ENCODE measurements around the gene POLG2.
A peak's percentile ranks its signal among the peaks of the same experiment; 100 is the strongest.

The POLG2 gene

DNA sequence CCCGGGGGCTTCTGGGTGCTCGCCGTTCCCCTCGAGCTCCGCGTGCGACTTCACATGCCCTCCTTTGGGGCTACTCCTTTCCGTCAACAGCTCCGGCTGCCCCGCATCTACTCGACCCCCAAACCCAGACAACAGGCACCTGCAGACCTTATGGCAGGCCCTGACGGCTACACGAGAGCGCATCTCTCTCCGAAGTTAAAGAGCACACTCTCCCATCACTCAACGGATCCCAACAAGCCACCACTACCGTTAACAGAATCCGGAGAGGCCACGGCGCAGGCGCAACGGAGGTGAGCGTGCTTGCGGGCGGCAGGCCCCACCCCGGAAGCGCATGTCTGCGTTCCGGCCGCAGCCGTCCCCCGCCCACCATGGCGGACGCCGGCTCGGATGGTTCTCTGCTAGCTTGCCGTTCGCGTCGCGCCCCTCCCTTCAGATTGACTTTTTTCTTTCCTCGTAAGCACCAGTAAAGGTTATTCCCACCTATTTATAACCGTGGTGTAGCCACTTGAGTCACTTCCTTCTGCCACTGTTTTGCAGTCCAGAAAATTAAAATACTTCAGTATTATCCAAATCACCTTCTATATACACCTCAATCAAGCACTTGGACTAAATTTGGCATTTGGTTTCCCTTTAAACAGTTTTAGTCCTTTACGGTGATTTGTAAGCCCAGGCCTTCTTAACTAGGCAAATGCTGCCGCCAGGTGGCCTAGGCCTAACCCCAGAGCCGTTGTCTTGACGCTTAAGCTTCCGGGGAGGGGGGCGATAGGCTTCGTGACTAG, at the start of gene POLG2:
Gene POLG2 (minus strand): TSS at position 269 of the 779 bp plus-strand sequence. CDS start 86 bp downstream, at position 183.
- in situ Hi-C loops (cut with HindIII; ENCODE audit: low sequenced_read_pairs): no loop called here
- TF ChIP-seq CTCF (IDR thresholded peaks at IDR 0.05; ENCODE audit: low read depth, low read length): peak; percentile 60
- peak within 1 kb of the TSS; percentile 80 for H3K4me3 ChIP-seq (ENCODE audit: low read depth, low read length)
- DNase-seq (ENCODE audit: low read depth, low spot score): peak; percentile 91

DNA sequence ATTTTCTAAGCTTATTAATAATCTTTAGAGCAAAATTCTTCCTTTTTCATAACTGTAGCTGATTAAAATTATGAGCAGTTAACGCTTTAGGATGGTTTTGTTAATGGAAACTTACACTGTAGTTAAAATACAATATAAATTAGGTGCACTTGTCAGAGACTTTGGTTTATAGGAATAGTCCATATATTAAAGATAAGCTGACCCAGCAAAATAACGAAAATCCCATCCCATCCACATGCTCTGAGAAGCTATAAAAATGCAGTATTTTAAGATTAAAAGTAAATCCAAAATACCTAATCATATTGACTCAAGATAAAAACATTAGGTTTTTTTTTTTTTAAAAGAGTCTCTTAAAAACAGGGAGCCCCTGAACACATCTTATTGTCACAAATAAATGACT, 47.9 kb upstream of the POLG2 start:
- DNase-seq (ENCODE audit: low read depth, low spot score): no peak
- in situ Hi-C loops (cut with HindIII; ENCODE audit: low sequenced_read_pairs): no loop called here
- no peak overlapping the region for H3K4me3 ChIP-seq (ENCODE audit: low read depth, low read length)
- no peak for TF ChIP-seq CTCF (IDR thresholded peaks at IDR 0.05; ENCODE audit: low read depth, low read length)

DNA sequence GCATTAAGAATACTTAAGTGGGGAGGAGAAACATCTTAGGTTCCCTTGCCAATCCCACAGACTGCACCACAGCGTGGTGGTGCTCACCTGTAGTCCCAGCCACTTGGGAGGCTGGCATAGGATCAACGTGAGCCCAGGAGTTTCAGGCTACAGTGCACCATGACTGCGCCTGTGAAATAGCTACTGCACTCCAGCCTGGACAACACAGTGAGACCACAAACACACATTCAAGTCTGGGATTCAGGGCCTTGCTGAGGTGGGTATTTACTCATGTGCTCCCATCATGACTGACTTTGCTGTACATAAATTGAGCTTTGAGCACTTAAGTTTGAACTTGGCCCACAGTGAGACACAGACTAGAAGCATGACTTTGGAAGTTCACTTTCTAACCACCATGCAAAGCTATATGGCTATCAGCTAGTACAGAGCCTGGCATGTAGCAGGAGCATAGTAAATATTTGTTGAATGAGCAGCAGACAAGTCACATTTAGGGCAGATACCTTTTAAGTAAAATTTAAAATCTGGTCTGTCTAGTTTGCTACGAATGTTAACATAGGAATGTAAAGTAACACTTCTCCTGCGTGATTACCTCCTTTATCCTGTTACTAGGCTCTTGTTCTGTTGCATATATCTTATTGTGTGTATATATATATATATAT, 43.4 kb upstream of the POLG2 start:
- no peak overlapping the region for H3K4me3 ChIP-seq (ENCODE audit: low read depth, low read length)
- TF ChIP-seq CTCF (IDR thresholded peaks at IDR 0.05; ENCODE audit: low read depth, low read length): no peak
- in situ Hi-C loops (cut with HindIII; ENCODE audit: low sequenced_read_pairs): no loop called here
- no peak for DNase-seq (ENCODE audit: low read depth, low spot score)

- no peak for TF ChIP-seq CTCF (IDR thresholded peaks at IDR 0.05; ENCODE audit: low read depth, low read length)
These were observed 41.8 kb upstream of the POLG2 start for GRCh38 chr17:64538508-64539130.

GRCh38 chr17:64537488-64537887, 40.6 kb upstream of the POLG2 start:
- no peak for TF ChIP-seq CTCF (IDR thresholded peaks at IDR 0.05; ENCODE audit: low read depth, low read length)

More at GRCh38 chr17:64538508-64539130, 41.8 kb upstream of the POLG2 start:
- H3K4me3 ChIP-seq (ENCODE audit: low read depth, low read length): no peak overlapping the region
- in situ Hi-C loops (cut with HindIII; ENCODE audit: low sequenced_read_pairs): no loop called here
- DNase-seq (ENCODE audit: low read depth, low spot score): no peak

GRCh38 chr17:64536913-64537312, 40.1 kb upstream of the POLG2 start:
- no peak for DNase-seq (ENCODE audit: low read depth, low spot score)
- no peak for TF ChIP-seq CTCF (IDR thresholded peaks at IDR 0.05; ENCODE audit: low read depth, low read length)
- in situ Hi-C loops (cut with HindIII; ENCODE audit: low sequenced_read_pairs): no loop called here
- no peak overlapping the region for H3K4me3 ChIP-seq (ENCODE audit: low read depth, low read length)

More at GRCh38 chr17:64537488-64537887, 40.6 kb upstream of the POLG2 start:
- no peak for DNase-seq (ENCODE audit: low read depth, low spot score)
- in situ Hi-C loops (cut with HindIII; ENCODE audit: low sequenced_read_pairs): no loop called here
- H3K4me3 ChIP-seq (ENCODE audit: low read depth, low read length): no peak overlapping the region
